Occipital lobe (tissue), 2 donors: ENCODE data around the gene CCDC14. TPM values are rescaled to one million over a fixed set of nuclear protein-coding genes. Genes with fewer than 3 reads are reported as not detected.
"Not testable (repeated sequence)": the region's sequence is repeated elsewhere in the genome, so short reads cannot be mapped to it uniquely, and the experiment has no call there.

Experiments used
- DNase-seq: peaks from one replicate; lab custom pipeline; 2025; lab: John Stamatoyannopoulos, UW
- total RNA-seq: library from RNA; depleted of rRNA; stranded (reverse); fragments of >200 nt; gene quantifications from one replicate; pipeline ENCODE4 v1.2.3, GENCODE V29; 2014

The CCDC14 gene
- total RNA-seq, 1 donor from 2014 or later = 99.5 TPM

- no peak for DNase-seq
Observed at GRCh38 chr3:123909785-123910184, 51.2 kb downstream of the CCDC14 start.

GRCh38 chr3:123907720-123908119 is 53.3 kb downstream of the CCDC14 start:
- no peak for DNase-seq

GRCh38 chr3:123899300-123899865 is 61.6 kb downstream of the CCDC14 start:
- no peak for DNase-seq

DNA sequence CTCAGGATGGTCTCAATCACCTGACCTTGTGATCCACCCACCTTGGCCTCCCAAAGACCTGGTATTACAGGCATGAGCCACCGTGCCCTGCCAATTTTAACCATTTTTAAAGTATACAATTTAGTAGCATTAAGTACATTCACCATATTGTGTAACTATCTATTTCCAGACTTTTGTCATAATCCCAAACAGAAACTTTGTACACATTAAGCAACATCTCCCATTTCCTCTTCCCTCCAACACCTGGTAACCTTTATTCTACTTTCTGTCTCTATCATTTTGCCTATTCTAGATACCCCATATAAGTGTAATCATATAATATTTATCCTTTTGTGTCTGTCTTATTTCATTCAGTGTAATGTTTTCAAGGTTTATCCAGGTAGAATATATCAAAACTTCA is 68.0 kb downstream of the CCDC14 start:
- DNase-seq = no peak

DNA sequence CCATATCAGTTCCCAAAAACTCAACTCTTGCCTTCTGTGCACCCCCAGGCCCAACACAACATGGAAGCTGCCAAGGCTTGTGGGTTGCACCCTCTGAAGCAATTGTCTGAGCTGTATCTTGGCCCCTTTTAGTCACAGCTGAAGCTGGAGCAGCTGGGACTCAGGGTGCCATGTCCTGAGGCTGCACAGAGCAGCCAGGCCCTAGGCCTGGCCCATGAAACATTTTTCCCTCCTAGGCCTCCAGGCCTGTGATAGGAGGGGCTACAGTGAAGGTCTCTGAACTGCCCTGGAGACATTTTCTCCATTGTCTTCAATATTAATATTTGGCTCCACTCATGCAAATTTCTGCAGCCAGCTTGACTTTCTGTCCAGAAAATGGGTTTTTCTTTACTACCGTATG is 68.8 kb downstream of the CCDC14 start:
- DNase-seq = no peak

DNA sequence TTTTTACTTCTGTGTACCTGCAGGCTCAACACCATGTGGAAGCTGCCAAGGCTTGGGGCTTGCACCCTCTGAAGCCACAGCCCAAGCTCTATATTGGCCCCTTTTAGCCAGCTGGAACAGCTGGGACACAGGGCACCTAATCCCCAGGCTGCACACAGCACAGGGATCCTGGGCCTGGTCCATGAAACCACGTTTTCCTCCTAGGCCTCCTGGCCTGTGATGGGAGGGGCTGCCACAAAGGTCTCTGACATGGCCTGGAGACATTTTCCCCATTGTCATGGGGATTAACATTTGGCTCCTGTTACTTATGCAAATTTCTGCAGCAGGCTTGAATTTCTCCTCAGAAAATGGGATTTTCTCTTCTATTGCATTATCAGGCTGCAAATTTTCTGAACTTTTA is 70.0 kb downstream of the CCDC14 start:
- DNase-seq = not testable (repeated sequence)

DNA sequence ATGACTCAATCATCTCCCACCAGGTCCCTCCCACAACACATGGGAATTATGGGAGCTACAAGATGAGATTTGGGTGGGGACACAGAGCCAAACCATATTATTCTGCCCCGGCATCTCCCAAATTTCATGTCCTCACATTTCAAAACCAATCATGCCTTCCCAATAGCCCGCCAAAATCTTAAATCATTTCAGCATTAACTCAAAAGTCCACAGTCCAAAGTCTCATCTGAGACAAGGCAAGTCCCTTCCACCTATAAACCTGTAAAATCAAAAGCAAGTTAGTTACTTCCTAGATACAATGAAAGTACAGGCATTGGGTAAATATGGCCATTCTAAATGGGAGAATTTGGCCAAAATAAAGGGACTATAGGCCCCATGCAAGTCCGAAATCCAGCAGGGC is 70.9 kb downstream of the CCDC14 start:
- not testable (repeated sequence) for DNase-seq

DNA sequence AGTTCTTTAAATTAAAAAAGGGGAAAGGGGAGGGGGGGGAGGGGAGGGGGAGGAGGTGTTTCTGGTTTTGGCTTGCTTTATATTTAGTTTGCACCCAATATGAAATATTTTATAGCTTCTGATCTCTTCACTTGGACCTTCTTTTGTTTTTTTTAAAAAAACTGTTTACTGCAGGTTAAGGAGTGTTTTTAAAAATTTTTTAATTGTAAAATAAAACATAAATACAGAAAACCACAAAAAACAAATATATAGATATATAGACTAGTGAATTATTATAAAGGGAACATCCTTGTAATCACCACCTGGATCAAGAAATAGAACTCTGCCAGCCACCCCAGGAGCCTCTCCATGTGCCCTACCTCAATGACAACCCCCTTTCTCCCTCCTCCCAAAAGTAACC is 76.0 kb downstream of the CCDC14 start:
- no peak for DNase-seq

DNA sequence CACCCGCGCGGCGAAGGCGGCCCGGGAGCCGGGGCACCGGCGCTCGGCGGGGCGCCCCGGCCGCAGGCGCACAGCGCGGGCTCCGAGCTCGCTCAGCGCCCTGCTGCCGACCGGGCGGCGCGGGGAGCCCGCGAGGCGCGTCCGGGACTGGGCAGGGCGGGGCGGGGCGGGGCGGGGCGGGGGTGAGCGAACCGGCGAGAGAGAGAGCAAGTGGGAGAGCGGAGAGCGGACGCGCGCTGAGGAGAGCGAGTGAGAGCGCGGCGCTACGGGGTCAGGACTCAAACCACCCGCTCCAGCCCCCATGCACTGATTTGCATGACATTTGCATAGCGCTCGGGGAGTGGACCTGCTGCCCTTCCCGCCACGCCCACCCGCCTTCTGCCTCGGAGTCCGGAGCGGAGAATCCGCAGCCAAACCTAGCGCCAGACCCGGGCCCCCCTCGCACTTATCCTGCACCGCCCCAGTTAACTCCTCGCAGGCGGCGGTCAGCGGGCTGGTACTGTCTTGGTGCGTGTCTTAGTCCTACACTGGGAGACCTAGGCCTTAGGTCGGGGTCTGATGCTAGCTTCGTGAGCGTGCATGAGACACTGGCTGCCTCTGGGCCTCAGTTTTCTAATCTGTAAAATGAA is 76.7 kb downstream of the CCDC14 start, which contains the start of gene MYLK:
Gene MYLK (minus strand): TSS at position 130 of the 629 bp plus-strand sequence. CDS start 90,491 bp downstream, outside the sequence.
- DNase-seq = peak; percentile 8

- DNase-seq = no peak
Observed at GRCh38 chr3:123883701-123884202, 77.3 kb downstream of the CCDC14 start.

- no peak for DNase-seq
Observed at GRCh38 chr3:123883111-123883510, 77.9 kb downstream of the CCDC14 start.

GRCh38 chr3:123881771-123882170 is 79.3 kb downstream of the CCDC14 start:
- no peak for DNase-seq

DNA sequence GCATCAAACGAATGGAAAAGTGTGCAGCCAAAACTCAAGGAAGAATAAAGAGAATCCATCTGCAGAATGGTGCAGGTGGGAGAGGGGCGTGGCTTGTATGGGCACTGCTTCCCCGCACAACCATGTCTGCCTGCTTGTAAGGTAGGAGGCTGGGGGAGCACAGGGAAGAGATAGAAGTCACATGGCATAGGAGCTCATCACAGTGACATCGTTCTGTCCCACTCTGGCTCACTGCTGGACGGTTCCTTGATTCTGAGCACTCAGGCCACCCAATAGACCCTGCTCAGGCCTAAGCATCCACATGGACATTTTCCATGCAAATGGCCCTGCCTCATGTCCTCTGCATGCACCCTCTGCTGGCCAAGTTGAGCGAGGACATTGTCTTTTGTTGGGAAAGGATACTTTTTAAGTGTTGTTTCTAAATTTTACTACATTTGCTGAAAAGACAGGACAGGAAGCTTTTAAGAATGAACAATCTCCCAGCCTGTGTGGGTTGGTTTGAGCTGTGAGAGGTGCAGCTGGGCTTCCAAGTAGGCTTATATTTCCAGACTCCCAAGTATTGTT is 79.9 kb downstream of the CCDC14 start:
- no peak for DNase-seq

GRCh38 chr3:123878807-123879206 is 82.2 kb downstream of the CCDC14 start:
- no peak for DNase-seq

DNA sequence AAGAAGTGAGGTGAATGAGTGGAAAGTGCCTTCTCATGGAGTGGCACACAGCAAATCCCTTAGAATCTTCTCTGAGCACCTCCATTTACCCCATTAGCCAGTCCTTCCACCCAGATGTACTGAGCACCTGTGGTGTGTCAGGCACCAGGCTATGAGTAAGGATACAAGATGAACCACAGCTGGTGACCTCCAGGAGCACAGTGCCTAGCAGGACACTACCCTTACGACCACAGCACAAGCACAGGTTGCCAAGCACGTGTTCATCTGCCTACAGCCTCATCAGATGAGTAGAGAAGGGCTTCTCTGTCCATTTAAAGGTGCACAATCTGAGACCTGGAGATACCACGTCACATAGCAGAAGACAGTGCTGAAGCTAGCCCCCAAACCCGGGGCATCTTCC is 83.1 kb downstream of the CCDC14 start:
- no peak for DNase-seq

GRCh38 chr3:123877466-123877865 is 83.6 kb downstream of the CCDC14 start:
- no peak for DNase-seq

DNA sequence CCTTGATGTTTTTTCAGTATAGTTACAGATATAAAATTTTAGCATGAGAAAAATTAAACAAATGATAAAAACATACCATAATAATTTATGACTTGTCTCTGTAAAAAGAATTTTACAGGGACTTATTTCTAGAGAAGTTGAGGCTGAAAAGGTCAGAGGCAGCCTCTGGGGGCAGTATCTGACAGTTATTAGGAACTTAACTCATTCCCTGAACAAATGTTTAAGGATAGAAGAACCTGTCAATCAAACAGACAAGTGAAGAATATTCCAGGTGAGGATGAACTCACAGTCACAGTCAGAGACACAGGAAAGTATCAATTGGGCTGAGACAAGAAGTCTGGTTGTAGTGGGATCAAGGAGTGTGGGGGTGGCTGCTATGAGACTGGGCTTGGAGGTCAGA is 84.2 kb downstream of the CCDC14 start:
- no peak for DNase-seq

DNA sequence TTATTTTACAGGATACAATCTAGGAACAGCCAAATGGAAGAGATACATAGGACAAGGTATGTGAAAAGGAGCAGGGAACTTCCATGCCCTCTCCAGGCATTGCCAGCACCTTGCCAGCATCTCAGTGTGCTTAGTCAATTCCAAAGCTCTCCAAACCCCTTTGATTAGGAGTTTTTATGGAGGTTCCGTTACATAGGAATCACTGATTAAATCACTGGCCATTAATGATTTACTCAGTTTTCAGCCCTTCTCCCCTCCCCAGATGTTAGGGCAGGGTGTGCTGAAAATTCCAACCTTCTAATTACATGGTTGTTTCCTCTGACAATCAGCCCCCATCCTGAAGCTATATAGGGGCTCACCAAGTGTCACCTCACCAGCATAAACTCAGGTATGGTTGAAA is 88.4 kb downstream of the CCDC14 start:
- no peak for DNase-seq

GRCh38 chr3:123871946-123872345 is 89.1 kb downstream of the CCDC14 start:
- DNase-seq = no peak

DNA sequence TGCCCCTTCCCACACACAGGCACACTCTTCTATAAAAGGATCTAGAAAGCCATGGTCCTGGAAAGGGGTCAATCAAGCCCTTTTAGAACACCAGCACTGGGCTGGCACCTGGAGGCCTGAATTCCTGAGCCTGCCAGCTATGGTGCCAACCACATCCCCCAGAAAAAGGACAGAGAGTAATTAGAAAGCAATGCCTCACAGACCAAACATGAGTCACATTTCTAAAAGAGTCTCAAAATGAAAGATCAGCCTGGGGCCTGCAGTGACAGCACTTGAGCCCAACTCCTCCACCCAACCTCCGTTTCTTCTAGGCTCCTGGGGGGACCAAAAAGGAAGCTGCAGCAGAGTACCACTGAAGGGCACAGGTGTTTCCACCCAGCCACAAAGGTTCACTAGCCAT is 91.0 kb downstream of the CCDC14 start:
- no peak for DNase-seq

- DNase-seq = no peak
Observed at GRCh38 chr3:123869165-123869564, 91.9 kb downstream of the CCDC14 start.

- DNase-seq = no peak
Observed at GRCh38 chr3:123864706-123865105, 96.3 kb downstream of the CCDC14 start.
